HEK293 (cell line): ENCODE data around the gene FLRT1.

Source experiments
- BCL11B ChIP-seq: fragments of 450-650 bp; formaldehyde crosslinking; IDR thresholded peaks from 2 replicates; pipeline ENCODE4 v1.5.1; 2016; ENCODE audit warnings: low read depth, missing biosample characterization, missing genetic modification characterization
- FEZF1 ChIP-seq: fragments of 450-650 bp; formaldehyde crosslinking; IDR thresholded peaks from 2 replicates; pipeline ENCODE4 v1.5.1; 2016; ENCODE audit warnings: missing biosample characterization, missing genetic modification characterization
- GLI4 ChIP-seq: fragments of 450-650 bp; formaldehyde crosslinking; IDR thresholded peaks from 2 replicates; pipeline ENCODE4 v1.5.1; 2016; ENCODE audit warnings: missing biosample characterization, missing genetic modification characterization
- GLIS1 ChIP-seq: fragments of 450-650 bp; formaldehyde crosslinking; IDR thresholded peaks from 2 replicates; pipeline ENCODE4 v1.5.1; 2016; ENCODE audit warnings: missing biosample characterization, missing genetic modification characterization
- KLF1 ChIP-seq: fragments of 450-650 bp; formaldehyde crosslinking; IDR thresholded peaks from 2 replicates; pipeline ENCODE4 v1.5.1; 2016; ENCODE audit warnings: missing biosample characterization, missing genetic modification characterization
- KLF7 ChIP-seq: fragments of 450-650 bp; formaldehyde crosslinking; IDR thresholded peaks from 2 replicates; pipeline ENCODE4 v1.5.1; 2016; ENCODE audit warnings: missing biosample characterization, missing genetic modification characterization, borderline replicate concordance
- SALL2 ChIP-seq: fragments of 450-650 bp; formaldehyde crosslinking; IDR thresholded peaks from 2 replicates; pipeline ENCODE4 v1.5.0; 2017; ENCODE audit warnings: missing biosample characterization, mild to moderate bottlenecking, missing genetic modification characterization, borderline replicate concordance
- SP2 ChIP-seq: fragments of 450-650 bp; formaldehyde crosslinking; IDR thresholded peaks from 2 replicates; pipeline ENCODE4 v1.5.1; 2016; ENCODE audit warnings: missing biosample characterization, missing genetic modification characterization
- TCF7L2 ChIP-seq: IDR thresholded peaks from 2 replicates; pipeline ENCODE4 v1.6.1; 2011; ENCODE audit warnings: low read depth, mild to moderate bottlenecking, inconsistent platforms, low read length, moderate library complexity, borderline replicate concordance
- WT1 ChIP-seq: fragments of 450-650 bp; formaldehyde crosslinking; IDR thresholded peaks from 2 replicates; pipeline ENCODE4 v1.5.1; 2016; ENCODE audit warnings: missing biosample characterization, missing genetic modification characterization
- YY2 ChIP-seq: fragments of 450-650 bp; formaldehyde crosslinking; IDR thresholded peaks from 2 replicates; pipeline ENCODE4 v1.5.1; 2016; ENCODE audit warnings: missing biosample characterization, missing genetic modification characterization
- ZBTB20 ChIP-seq: fragments of 450-650 bp; formaldehyde crosslinking; IDR thresholded peaks from 2 replicates; pipeline ENCODE4 v1.5.1; 2016; ENCODE audit warnings: missing biosample characterization, missing genetic modification characterization
- ZBTB48 ChIP-seq: fragments of 450-650 bp; formaldehyde crosslinking; IDR thresholded peaks from 2 replicates; pipeline ENCODE4 v1.5.1; 2016; ENCODE audit warnings: missing biosample characterization, missing genetic modification characterization
- ZBTB6 ChIP-seq: fragments of 450-650 bp; formaldehyde crosslinking; IDR thresholded peaks from 2 replicates; pipeline ENCODE4 v1.5.1; 2017; ENCODE audit warnings: missing biosample characterization, missing genetic modification characterization
- ZFHX2 ChIP-seq: fragments of 450-650 bp; formaldehyde crosslinking; conservative IDR thresholded peaks from 2 replicates; pipeline ENCODE4 v1.5.1; 2016; ENCODE audit warnings: missing biosample characterization, missing genetic modification characterization
- ZFP41 ChIP-seq: fragments of 450-650 bp; formaldehyde crosslinking; IDR thresholded peaks from 2 replicates; pipeline ENCODE4 v1.5.1; 2016; ENCODE audit warnings: missing biosample characterization, missing genetic modification characterization, borderline replicate concordance
- ZFP69B ChIP-seq: fragments of 450-650 bp; formaldehyde crosslinking; IDR thresholded peaks from 2 replicates; pipeline ENCODE4 v1.5.1; 2016; ENCODE audit warnings: missing biosample characterization, missing genetic modification characterization
- ZNF10 ChIP-seq: fragments of 450-650 bp; formaldehyde crosslinking; IDR thresholded peaks from 2 replicates; pipeline ENCODE4 v1.5.1; 2017; ENCODE audit warnings: missing biosample characterization, missing genetic modification characterization
- ZNF148 ChIP-seq: fragments of 450-650 bp; formaldehyde crosslinking; IDR thresholded peaks from 2 replicates; pipeline ENCODE4 v1.5.0; 2017; ENCODE audit warnings: missing biosample characterization, missing genetic modification characterization, borderline replicate concordance
- ZNF2 ChIP-seq: fragments of 450-650 bp; formaldehyde crosslinking; IDR thresholded peaks from 2 replicates; pipeline ENCODE4 v1.5.1; 2016; ENCODE audit warnings: missing biosample characterization, missing genetic modification characterization
- ZNF324 ChIP-seq: fragments of 450-650 bp; formaldehyde crosslinking; IDR thresholded peaks from 2 replicates; pipeline ENCODE4 v1.5.1; 2016; ENCODE audit warnings: missing biosample characterization, missing genetic modification characterization
- ZNF391 ChIP-seq: fragments of 450-650 bp; formaldehyde crosslinking; IDR thresholded peaks from 2 replicates; pipeline ENCODE4 v1.5.1; 2016; ENCODE audit warnings: low read depth, missing biosample characterization, missing genetic modification characterization, borderline replicate concordance
- ZNF449 ChIP-seq: fragments of 450-650 bp; formaldehyde crosslinking; IDR thresholded peaks from 2 replicates; pipeline ENCODE4 v1.5.1; 2017; ENCODE audit warnings: missing biosample characterization, mild to moderate bottlenecking, missing genetic modification characterization, moderate library complexity
- ZNF510 ChIP-seq: fragments of 450-650 bp; formaldehyde crosslinking; IDR thresholded peaks from 2 replicates; pipeline ENCODE4 v1.5.1; 2018; ENCODE audit warnings: mild to moderate bottlenecking, missing genetic modification characterization, missing biosample characterization; ENCODE audit not compliant: insufficient replicate concordance
- ZNF560 ChIP-seq: fragments of 450-650 bp; formaldehyde crosslinking; IDR thresholded peaks from 2 replicates; pipeline ENCODE4 v1.5.1; 2017; ENCODE audit warnings: missing biosample characterization, missing genetic modification characterization, borderline replicate concordance
- ZNF585B ChIP-seq: fragments of 450-650 bp; formaldehyde crosslinking; IDR thresholded peaks from 2 replicates; pipeline ENCODE4 v1.5.1; 2016; ENCODE audit warnings: missing biosample characterization, missing genetic modification characterization
- ZNF610 ChIP-seq: fragments of 450-650 bp; formaldehyde crosslinking; IDR thresholded peaks from 2 replicates; pipeline ENCODE4 v1.5.1; 2016; ENCODE audit warnings: missing biosample characterization, missing genetic modification characterization, borderline replicate concordance
- ZNF629 ChIP-seq: fragments of 450-650 bp; formaldehyde crosslinking; IDR thresholded peaks from 2 replicates; pipeline ENCODE4 v1.5.1; 2017; ENCODE audit warnings: missing biosample characterization, missing genetic modification characterization
- ZNF677 ChIP-seq: fragments of 450-650 bp; IDR thresholded peaks from 2 replicates; pipeline ENCODE4 v1.5.0; 2018; ENCODE audit warnings: missing biosample characterization, mild to moderate bottlenecking, missing genetic modification characterization, moderate library complexity
- ZNF704 ChIP-seq: fragments of 450-650 bp; formaldehyde crosslinking; IDR thresholded peaks from 2 replicates; pipeline ENCODE4 v1.5.1; 2016; ENCODE audit warnings: missing biosample characterization, missing genetic modification characterization
- ZNF76 ChIP-seq: fragments of 450-650 bp; formaldehyde crosslinking; IDR thresholded peaks from 2 replicates; pipeline ENCODE4; 2016; ENCODE audit warnings: low read depth, missing biosample characterization, missing genetic modification characterization, borderline replicate concordance
- ZNF843 ChIP-seq: fragments of 450-650 bp; formaldehyde crosslinking; IDR thresholded peaks from 2 replicates; pipeline ENCODE4 v1.5.1; 2016; ENCODE audit warnings: missing biosample characterization, missing genetic modification characterization
- ZSCAN23 ChIP-seq: fragments of 450-650 bp; formaldehyde crosslinking; IDR thresholded peaks from 2 replicates; pipeline ENCODE4 v1.5.1; 2016; ENCODE audit warnings: missing biosample characterization, missing genetic modification characterization

The FLRT1 gene

GRCh38 chr11:63986156-63986931 is 49.4 kb upstream of the FLRT1 start, which contains the start of gene OTUB1 (continued):
- TF ChIP-seq ZNF449 (tag by site-specific recombination) (peak; percentile 25; the same call in 1 of the 2 replicates), ZBTB48 (tag by site-specific recombination) (0 out of 2 replicates have a peak, but pooled peaks have one; percentile 31), ZSCAN23 (tag by site-specific recombination) (no peak), FEZF1 (no peak), BCL11B (tag by site-specific recombination) (no peak), ZNF76 (tag by site-specific recombination) (peak; percentile 54; the same call in 1 of the 2 replicates), KLF7 (peak; percentile 70; the same call in 1 of the 2 replicates), ZNF704 (tag by site-specific recombination) (no peak), ZNF843 (peak; percentile 52; the same call in 1 of the 2 replicates), ZNF629 (tag by site-specific recombination) (peak; percentile 57), ZNF510 (tag by site-specific recombination) (no peak), ZNF324 (tag by site-specific recombination) (peak; percentile 53; the same call in 1 of the 2 replicates), ZNF560 (no peak), ZFHX2 (tag by site-specific recombination) (0 out of 2 replicates have a peak, but pooled peaks have one; percentile 5), ZFP69B (tag by site-specific recombination) (peak; percentile 45), YY2 (tag by site-specific recombination) (peak; percentile 94), ZBTB6 (tag by site-specific recombination) (peak; percentile 75), ZNF391 (tag by site-specific recombination) (peak; percentile 72; the same call in 1 of the 2 replicates), KLF1 (tag by site-specific recombination) (peak; percentile 57), ZBTB20 (peak; percentile 64; the same call in 1 of the 2 replicates), ZNF677 (tag by site-specific recombination) (no peak), GLIS1 (peak; percentile 51; the same call in 1 of the 2 replicates), WT1 (tag by site-specific recombination) (0 out of 2 replicates have a peak, but pooled peaks have one; percentile 17), ZNF10 (tag by site-specific recombination) (peak; percentile 79; the same call in 1 of the 2 replicates), ZNF585B (tag by site-specific recombination) (no peak), ZNF148 (tag by site-specific recombination) (no peak), ZNF2 (tag by site-specific recombination) (0 out of 2 replicates have a peak, but pooled peaks have one; percentile 22), ZFP41 (tag by site-specific recombination) (no peak), ZNF610 (peak; percentile 50; the same call in 1 of the 2 replicates), SP2 (tag by site-specific recombination) (peak; percentile 80), GLI4 (tag by site-specific recombination) (no peak), SALL2 (tag by site-specific recombination) (no peak), TCF7L2 (no peak)
